ENCODE data around the gene MINK1. TPM values are rescaled to one million over a fixed set of nuclear protein-coding genes. Genes with fewer than 3 reads are reported as not detected.
"Not testable (repeated sequence)": the region's sequence is repeated elsewhere in the genome, so short reads cannot be mapped to it uniquely, and the experiment has no call there.

Gene MINK1
- total RNA-seq, 1 donor from 2014 or later = 73.0 TPM

DNA sequence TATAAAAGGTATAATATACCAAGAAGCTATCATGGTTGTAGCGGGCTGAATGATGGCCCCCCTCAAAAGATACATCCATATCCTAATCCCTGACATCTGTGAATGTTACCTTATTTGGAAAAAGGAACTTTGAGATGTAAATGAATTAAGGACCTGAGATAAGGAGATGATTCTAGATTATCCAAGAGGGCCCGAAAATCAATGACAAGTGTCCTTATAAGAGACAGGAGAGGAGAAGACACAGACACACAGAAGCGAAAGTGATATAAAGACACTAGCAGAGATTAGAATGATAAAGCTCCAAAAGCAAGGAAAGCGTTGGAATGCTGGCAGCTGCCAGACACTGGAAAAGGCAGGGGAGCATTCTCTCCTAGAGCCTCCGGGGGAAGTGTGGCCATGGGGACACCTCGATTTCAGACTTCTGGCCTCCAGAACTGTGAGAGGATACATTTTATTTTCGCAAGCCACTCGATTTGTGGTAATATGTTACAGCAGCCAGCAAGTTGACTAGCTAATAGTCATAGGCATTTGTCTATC lies 86.4 kb downstream of the MINK1 start:
- Mint-ChIP-seq H3K9me3 (no peaks in the 10 kb centered on the region), H3K27me3 (ENCODE audit: low read depth) (peaks cover 3% of the 10 kb centered on the region), H3K27ac (ENCODE audit: unreplicated experiment) (no peak overlapping the region), H3K4me1 (no peaks in the 10 kb centered on the region), H3K36me3 (ENCODE audit: low read depth) (no peaks in the 10 kb centered on the region), H3K4me3 (no peak overlapping the region)
- DNase-seq (ENCODE audit: low read depth, low spot score) = no peak
- TF ChIP-seq, protein P1, sequence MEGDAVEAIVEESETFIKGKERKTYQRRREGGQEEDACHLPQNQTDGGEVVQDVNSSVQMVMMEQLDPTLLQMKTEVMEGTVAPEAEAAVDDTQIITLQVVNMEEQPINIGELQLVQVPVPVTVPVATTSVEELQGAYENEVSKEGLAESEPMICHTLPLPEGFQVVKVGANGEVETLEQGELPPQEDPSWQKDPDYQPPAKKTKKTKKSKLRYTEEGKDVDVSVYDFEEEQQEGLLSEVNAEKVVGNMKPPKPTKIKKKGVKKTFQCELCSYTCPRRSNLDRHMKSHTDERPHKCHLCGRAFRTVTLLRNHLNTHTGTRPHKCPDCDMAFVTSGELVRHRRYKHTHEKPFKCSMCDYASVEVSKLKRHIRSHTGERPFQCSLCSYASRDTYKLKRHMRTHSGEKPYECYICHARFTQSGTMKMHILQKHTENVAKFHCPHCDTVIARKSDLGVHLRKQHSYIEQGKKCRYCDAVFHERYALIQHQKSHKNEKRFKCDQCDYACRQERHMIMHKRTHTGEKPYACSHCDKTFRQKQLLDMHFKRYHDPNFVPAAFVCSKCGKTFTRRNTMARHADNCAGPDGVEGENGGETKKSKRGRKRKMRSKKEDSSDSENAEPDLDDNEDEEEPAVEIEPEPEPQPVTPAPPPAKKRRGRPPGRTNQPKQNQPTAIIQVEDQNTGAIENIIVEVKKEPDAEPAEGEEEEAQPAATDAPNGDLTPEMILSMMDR (conservative IDR thresholded peaks at IDR 0.05) = no peak

DNA sequence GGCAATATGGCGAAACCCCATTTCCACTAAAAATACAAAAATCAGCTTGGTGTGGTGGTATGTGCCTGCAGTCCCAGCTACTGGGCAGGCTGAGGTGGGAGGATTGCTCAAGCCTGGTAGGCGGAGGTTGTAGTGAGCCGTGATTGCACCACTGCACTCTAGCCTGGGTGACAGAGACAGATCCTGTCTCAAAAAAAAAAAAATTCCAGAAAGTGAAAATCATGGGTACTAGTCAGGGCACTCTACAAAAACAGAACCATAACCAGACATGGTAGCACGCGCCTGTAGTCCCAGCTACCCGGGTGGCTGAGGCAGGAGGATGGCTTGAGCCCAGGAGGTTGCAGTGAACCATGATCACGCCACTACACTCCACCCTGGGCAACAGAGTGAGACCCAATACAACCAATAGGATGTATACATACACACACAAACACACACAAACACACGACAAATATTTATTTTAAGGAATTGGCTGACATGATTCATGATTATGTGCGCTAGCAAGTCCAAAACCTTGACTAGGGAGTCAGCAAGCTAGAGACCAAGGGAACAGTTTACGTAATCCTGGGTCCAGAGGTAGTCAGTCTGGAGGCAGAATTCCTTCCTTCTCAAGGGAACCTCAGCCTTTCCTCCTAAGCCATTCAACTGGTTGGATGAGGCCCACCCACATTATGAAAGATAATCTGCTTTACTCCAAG lies 87.4 kb downstream of the MINK1 start:
- TF ChIP-seq, protein P1 (conservative IDR thresholded peaks at IDR 0.05) = no peak
- no peaks in the 10 kb centered on the region for H3K9me3 Mint-ChIP-seq
- H3K4me1 Mint-ChIP-seq = no peaks in the 10 kb centered on the region
- peaks cover 3% of the 10 kb centered on the region for H3K27me3 Mint-ChIP-seq (ENCODE audit: low read depth)
- no peaks in the 10 kb centered on the region for H3K36me3 Mint-ChIP-seq (ENCODE audit: low read depth)
- H3K27ac Mint-ChIP-seq (ENCODE audit: unreplicated experiment) = no peak overlapping the region
- DNase-seq (ENCODE audit: low read depth, low spot score) = no peak
- H3K4me3 Mint-ChIP-seq = no peak overlapping the region

DNA sequence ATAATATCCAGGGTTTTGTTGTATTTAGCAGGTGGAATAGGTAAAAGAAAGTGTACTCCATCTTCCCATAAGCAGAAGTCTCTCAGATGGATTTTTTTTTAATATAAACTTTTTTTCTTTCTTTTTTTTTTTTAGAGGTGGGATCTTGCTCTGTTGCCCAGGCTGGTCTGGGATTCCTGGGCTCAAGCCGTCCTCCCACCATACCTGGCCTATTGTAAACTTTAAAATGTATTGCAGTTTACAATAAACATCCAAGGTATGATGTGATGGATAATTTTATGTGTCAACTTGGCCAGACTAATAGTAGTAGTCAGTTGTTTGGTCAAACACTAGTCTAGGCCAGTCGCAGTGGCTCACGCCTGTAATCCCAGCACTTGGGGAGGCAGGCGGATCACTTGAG lies 88.2 kb downstream of the MINK1 start:
- Mint-ChIP-seq H3K27me3 (ENCODE audit: low read depth) (peaks cover 3% of the 10 kb centered on the region), H3K9me3 (no peaks in the 10 kb centered on the region)

DNA sequence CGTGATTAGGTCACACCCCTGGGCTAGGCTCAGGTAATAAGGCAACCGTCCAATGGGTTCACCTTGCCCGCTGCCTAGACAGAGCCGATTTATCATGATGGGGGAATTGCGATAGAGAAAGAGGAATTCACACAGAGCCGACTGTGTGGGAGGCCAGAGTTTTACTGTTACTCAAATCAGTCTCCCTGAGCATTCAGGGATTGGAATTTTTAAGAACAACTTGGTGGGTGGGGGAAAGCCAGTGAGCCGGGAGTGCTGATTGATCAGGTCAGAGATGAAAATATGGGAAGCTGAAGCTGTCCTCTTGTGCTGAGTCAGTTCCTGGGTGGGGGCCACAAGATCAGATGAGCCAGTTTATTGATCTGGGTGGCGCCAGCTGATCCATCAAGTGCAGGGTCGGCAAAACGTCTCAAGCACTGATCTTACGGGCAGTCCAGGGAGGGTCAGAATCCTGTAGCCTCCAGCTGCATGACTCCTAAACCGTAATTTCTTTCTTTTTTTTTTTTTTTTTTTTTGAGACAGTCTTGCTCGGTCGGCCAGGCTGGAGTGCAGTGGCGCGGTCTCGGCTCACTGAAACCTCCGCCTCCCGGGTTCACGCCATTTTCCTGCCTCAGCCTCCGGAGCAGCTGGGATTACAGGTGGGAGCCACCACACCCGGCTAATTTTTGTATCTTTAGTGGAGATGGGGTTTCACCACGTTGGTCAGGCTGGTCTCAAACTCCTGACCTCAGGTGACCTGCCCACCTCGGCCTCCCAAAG lies 93.6 kb downstream of the MINK1 start:
- not testable (repeated sequence) for H3K27me3 Mint-ChIP-seq (ENCODE audit: low read depth); H3K9me3 Mint-ChIP-seq; H3K4me1 Mint-ChIP-seq; H3K36me3 Mint-ChIP-seq (ENCODE audit: low read depth); H3K4me3 Mint-ChIP-seq; DNase-seq (ENCODE audit: low read depth, low spot score); H3K27ac Mint-ChIP-seq (ENCODE audit: unreplicated experiment)

More for the DNA sequence above, 88.2 kb downstream of the MINK1 start:
- Mint-ChIP-seq H3K36me3 (ENCODE audit: low read depth) (no peaks in the 10 kb centered on the region), H3K4me3 (no peak overlapping the region), H3K4me1 (no peaks in the 10 kb centered on the region), H3K27ac (ENCODE audit: unreplicated experiment) (no peak overlapping the region)
- TF ChIP-seq, protein P1 (conservative IDR thresholded peaks at IDR 0.05) = no peak
- no peak for DNase-seq (ENCODE audit: low read depth, low spot score)

DNA sequence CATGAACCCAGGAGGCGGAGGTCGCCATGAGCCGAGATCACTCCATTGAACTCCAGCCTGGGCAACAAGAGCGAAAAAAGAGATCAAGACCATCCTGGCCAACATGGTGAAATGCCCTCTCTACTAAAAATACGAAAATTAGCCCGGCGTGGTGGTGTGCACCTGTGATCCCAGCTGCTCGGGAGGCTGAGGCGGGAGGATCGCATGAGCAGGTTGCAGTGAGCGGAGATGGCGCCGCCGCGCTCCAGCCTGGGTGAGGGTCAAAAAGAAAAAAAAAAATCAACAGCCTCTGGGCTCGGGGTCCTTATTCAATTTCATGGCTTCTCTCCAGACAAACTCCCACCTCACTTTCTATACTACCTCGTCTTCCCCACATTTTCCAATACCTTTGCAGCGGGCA lies 95.7 kb downstream of the MINK1 start:
- Mint-ChIP-seq H3K27ac (ENCODE audit: unreplicated experiment) (no peak overlapping the region), H3K36me3 (ENCODE audit: low read depth) (peaks cover 4% of the 10 kb centered on the region), H3K9me3 (no peaks in the 10 kb centered on the region), H3K4me3 (no peak overlapping the region), H3K4me1 (no peaks in the 10 kb centered on the region), H3K27me3 (ENCODE audit: low read depth) (no peaks in the 10 kb centered on the region)
- TF ChIP-seq, protein P1 (conservative IDR thresholded peaks at IDR 0.05) = no peak
- DNase-seq (ENCODE audit: low read depth, low spot score) = no peak

DNA sequence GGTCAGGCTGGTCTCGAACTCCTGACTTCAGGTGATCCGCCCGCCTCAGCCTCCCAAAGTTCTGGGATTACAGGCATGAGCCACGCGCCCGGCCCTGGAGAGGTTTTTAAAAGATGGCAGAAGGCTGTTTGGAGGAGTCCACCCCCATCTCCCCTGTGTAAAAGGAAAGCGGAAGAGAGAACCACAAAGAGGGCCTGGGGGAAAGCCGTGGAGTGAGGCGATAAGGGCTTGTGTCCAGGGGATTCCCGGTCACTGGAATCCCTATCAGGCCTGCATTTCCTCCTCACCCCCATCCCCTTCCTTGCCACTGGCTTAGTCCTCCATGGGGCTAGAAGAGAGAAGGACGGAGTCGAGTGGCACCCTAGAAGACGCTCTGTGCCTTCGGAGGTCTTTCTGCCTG lies 98.8 kb downstream of the MINK1 start, which contains the start of gene GP1BA:
GP1BA (plus strand) TSS at position 315 of the 400 bp plus-strand sequence. CDS start 328 bp downstream, outside the sequence.
- H3K27ac Mint-ChIP-seq (ENCODE audit: unreplicated experiment) = peak within 1 kb of the TSS; percentile 87
- DNase-seq (ENCODE audit: low read depth, low spot score) = no peak
- H3K27me3 Mint-ChIP-seq (ENCODE audit: low read depth) = no peaks in the 10 kb centered on the region
- peak within 1 kb of the TSS; percentile 8 for H3K4me3 Mint-ChIP-seq
- TF ChIP-seq, protein P1 (conservative IDR thresholded peaks at IDR 0.05) = no peak
- H3K36me3 Mint-ChIP-seq (ENCODE audit: low read depth) = peaks cover 8% of the 10 kb centered on the region
- peaks cover 13% of the 10 kb centered on the region for H3K4me1 Mint-ChIP-seq
- no peaks in the 10 kb centered on the region for H3K9me3 Mint-ChIP-seq
